DMS114 treated with DMSO at 0.1 percent for 48 hours (cell line): Measurements from ENCODE around the gene SDCCAG8.

Experiments used
- DNase-seq: peaks from one replicate; lab custom pipeline; 2025; ENCODE audit not compliant: unreplicated experiment; lab: John Stamatoyannopoulos, UW

Gene SDCCAG8

DNA sequence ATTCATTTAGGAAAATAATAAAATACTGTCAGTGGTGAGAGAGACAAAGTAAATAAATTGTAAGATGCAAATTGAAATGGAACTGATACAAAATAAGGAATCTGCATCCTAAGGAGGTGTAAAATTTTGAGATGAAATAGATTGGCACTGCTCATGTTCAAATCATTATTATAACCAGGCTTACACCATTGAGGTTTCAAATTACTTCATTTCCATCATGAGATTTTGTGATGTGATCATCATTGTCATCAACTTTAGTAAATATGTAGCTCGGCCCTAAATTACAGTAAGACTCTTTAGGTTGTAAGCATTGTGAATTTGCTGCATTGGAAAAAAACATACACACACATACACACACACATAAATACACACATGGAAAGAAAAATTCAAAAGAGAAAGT, 123.4 kb downstream of the SDCCAG8 start:
- DNase-seq, result no peak

DNA sequence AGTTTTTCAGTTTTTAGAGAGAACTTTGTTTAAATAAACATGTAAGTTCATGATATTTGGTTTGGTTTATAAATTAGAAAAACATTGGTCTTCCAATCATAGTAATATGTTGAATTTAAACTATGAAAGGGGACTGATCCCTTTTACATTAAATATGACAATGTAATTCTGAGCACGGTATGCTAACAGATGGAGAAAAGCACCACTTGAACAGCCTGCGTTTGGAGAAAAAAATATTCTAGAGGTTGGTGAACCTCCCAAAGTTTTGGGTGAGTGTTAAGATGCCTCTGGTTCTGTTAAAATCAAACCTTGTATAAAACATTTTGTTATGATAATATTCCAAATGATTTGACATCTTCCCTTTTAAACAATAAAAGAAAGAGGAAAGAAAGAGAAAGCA, 123.9 kb downstream of the SDCCAG8 start:
- no peak for DNase-seq

DNA sequence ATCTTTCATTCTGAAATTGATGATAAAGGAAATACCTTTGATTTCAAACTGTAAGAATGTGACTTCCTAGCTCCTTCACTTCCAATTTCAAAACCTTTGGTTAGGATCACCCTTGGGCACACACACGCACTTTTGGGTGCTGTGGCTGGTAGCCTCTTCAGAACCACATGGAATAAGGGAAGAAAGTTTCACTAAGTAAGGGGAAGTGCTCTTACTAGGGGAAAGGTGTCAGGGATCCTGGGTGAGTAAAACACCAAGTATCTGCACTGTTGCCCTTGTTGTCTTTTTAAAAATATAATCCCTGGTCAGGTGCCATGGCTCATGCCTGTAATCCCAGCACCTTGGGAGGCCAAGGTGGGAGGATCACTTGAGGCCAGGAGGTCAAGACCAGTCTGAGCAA, 132.4 kb downstream of the SDCCAG8 start:
- no peak for DNase-seq

DNA sequence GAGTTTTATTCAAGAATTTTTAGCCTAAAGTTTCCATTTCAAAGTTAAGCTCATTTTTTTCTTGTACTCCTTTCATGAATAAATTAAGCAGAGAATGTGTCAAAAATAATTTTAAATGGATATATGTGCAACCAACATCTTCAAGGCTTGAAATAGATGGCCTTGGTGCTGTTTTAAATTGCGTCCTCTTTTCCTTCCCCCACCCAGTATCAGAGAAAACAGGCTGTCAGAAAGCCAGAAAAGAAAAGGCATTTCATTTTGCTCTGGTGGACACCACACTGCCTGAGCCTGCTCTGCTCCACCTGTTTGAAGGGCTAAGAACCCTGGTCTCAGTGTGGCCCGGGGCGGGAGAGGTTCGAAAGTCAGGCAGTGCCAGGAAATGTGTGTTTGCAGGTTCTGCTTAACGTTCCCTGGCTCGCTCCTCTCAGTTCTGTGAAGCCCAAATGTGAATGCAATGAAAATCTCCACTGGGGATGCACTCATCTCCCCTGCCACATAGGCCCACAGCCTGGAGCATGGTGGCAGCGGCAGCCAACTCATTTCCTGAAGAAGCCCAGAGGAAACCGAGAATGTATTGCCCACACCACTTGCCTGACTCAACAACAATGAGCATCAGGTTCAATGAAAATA, 134.4 kb downstream of the SDCCAG8 start:
- DNase-seq, result no peak

DNA sequence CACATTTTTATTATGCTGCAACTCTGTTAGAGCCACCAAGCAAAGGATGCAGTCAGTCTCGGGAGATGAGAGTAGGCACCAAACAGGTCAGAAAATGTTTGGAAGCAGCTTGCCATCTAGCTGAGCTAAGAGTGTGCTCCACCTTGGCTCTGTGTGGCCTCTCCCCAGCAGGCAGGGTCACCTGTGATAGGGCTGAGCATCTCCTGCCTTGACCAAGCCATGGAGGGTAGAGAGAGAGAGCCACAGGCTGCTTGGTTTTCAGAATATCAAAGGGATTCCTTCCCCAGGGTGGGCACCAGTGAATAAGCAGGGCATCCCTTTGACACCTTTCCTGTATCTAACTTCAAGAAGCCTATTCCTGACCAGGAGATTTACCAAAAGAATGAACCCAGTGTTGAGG, 135.5 kb downstream of the SDCCAG8 start:
- no peak for DNase-seq

DNA sequence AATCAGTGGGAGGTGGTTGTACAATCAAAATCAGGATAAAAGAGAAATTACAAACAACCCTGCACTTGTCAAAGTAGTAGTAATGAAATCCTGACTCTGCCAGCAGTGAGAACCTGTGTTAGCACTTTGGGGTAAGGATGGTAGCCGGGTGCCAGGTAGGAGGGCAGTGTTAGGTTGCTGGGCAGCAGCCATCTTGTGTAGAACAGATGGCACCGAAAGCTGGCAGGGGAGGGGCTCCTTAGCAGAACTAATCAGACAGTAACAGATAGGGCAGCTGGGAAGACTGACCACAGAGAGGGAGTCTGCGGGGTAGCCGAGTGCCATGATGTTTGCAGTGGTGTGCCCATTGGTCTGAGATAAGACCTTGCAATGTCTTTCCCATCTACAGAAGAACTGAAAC, 137.3 kb downstream of the SDCCAG8 start:
- no peak for DNase-seq

DNA sequence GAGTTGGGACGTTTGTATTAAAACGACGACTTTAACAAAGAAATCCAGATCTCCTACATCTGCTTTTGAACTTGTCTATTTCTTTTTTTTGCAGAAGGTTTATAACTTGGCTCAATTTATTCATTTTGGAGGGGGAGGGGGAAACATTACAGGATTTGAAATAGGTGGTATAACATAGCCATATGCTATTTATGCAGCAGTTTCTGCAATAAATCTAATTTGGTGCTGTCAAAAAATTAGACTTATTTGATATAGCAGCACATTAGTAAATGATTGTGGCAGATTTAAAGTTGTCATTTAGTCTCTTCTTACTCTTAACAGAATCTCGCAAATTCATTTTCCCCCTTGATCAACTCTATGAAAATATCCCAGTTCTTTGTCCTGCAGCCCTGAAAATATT, 138.2 kb downstream of the SDCCAG8 start:
- DNase-seq, result no peak

DNA sequence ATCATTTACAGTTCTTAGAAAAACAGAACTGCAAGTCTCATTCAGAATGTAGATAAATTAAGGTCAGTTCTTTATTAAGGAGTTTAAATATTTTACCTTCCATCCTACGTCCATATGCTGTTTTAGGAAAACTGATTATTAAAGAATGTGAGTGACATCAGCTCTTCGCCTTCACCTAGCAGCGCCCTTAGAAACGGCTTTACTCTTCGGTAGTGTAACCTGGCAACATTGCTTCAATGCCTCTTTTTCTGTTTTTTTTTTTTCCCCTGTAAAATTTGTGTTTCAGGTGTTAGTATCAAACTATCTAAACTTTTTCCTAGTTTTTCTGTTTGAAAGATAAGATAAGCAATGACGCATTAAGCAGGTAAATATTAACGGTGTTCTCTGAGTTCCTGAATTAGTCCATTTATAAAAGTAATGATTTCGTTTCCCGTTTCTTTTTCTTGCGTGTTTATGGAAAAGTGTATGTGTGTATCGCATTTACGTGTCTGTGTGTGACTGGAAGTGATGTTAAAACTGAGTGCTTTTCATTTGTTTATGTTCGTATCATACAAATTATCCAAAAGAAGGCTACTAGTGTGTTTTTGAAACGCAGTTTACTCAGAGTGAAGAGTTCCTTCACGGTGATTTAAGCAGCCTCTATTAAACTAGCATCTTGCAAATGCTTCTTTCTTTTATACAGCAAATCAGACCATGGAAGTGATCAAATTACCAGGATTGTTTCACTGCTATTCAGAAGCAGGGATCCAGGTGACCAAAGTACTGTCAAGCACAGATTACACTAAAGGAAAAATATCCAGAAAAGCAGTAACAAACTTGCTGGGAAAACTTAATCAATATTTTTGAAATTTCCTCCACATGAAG, 139.0 kb downstream of the SDCCAG8 start:
- no peak for DNase-seq

DNA sequence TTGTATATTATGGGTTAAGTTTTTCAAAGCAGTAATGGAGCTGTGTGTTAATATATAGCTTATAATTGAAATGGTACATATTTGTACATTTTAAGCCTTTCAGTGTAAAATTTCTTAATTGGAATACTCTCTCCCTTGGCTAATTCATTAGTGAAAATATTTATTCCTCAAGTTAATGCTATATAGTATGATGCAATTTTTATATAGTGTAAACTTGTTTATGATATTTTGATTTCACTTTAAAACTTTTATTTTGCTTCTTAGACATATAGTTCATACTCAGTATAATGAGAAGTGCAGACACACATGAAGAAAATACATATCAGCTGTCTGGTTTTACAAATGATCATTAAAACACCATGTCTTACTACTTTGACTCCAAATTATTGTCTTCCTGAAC, 140.6 kb downstream of the SDCCAG8 start:
- no peak for DNase-seq

DNA sequence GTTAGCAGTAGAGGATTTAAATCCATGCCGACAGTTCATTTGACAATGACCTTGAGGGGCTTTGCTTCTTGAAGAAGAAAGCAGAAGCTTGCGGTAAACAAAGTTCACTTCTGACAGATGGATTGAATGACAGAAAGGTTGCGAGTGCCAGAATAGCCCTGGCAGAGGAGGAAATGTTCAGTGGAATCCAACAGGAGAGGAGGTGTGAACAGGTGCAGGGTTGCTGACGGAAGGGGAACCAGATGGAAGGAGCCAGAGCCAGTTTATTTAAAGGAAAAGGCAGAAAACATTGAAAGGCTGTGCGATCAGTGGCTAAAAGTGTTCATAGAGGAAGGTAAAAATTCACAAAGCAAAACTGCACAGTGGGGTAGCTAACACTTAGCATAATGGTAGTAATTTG, 141.0 kb downstream of the SDCCAG8 start:
- DNase-seq, result no peak

DNA sequence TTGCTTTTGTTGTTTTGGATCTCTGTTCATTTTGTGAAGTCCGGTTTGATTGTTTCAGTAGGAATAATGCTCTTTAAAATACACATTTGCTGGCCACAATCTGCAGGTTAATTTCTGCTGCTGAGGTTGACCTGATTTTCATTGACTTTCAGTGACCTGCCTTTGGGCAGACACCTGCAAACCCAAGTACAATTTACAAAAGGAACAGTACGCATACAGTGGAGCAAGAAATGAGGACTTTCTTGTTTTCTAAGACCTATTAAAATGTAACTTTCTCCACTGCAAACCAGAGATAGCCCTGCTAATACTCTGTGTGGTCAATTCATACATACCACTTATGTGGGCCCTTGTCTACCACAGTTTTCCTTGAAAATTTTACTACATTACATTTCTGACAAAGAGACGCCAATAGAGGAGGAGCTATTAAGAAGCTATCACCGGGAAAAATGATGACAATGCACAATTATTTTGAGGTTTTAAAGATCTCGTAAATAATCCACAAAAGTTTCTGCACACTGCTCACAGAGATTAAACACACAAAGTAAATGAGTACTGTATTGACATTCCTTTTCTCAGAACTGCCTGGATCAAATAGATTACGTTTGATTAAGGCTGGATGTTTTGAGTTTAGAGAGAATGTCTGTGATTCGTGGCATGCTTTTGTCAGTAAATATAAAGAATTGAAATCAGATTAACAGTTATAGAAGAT, 141.9 kb downstream of the SDCCAG8 start:
- DNase-seq, result no peak

DNA sequence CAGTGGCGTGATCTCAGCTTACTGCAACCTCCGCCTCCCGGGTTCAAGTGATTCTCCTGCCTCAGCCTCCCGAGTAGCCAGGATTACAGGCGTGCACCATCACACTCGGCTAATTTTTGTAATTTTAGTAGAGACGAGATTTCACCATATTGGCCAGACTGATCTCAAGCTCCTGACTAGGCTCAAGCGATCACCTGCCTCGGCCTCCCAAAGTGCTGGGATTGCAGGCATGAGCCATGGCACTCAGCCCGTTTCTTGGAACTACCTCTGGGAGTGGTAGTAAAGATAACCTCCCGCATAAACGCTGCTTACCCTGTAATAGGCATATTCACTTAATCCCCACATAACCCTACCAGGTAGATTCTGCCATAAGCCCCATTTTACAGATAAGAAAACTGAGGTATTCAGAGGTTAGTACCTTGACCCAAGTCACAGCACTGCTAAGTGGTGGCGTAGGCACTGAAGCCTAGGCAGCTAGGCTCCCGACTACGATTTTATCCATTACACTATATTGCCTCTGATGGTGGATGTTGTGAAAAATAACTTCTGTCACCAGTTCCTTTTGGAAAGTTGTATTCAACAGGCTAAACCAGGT, 143.8 kb downstream of the SDCCAG8 start:
- DNase-seq, result no peak

DNA sequence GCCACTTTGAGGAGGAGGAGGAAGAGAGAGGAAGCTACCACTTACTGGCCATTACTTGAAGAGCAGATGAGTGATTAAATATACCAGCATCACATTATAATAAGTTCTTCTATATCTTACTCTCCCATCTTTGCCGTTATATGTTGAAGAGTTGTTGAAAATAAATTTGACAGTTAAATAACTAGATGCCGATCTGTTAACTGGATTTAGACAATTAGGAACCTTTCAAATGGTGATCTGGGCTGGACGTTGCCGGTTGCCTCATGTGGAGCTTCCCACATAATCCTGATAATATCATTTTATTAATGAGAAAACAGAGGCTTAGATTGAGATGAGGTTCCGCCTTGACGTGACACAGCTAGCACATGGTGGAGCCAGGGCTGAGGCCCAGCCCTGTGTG, 147.0 kb downstream of the SDCCAG8 start:
- no peak for DNase-seq

DNA sequence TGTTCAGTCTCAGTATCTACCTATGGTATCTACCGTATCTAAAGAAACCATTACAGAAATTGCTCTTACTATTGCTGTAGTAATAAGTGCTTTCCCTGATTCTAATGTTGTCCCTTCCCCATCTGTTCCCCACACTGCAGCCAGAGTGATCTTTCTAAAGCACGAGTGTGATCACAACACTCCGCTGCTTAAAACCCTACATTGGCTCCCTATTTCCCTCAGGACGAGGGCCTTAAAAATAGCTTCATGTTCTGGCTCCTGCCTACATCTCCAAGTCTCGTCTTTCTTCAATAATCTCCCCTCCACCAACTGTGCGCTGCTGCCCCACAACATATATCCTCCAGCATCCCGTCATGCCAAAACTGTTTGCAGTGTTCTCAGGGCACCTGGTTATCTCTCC, 150.6 kb downstream of the SDCCAG8 start:
- DNase-seq, result no peak

DNA sequence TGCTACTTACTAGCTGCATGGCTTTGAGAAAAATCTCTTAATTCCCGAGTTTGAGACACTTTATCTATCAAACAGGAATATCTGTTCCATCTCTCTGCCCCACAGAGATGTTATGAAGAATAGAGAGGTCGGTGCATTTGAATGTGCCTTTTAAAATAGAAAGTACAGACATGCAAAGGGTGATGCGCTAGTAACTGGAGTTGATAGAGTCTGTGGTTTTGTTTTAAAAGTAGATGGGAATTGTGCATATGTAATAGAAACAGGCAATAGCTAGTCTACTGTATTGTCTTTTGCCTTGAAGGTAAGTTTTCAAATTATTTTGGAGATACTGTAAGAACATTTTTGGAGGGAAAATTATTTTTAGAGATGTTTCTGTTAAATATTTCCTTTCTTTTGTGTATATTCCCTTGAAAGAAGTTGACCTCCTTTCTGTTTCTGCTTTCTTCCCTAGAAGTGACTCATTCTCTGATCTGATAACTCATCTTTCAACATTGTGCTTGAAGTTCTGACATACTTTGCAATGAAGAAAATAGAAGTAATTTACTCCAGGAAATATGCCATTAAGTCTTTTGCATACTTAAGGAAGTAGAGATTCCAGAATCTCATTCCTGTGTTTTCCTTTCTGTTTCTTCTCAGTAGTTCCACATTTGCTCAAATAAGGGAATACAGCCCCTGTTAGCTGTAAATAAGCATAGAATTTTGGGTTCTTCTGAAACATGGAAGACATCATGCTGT, 151.6 kb downstream of the SDCCAG8 start:
- DNase-seq, result no peak

DNA sequence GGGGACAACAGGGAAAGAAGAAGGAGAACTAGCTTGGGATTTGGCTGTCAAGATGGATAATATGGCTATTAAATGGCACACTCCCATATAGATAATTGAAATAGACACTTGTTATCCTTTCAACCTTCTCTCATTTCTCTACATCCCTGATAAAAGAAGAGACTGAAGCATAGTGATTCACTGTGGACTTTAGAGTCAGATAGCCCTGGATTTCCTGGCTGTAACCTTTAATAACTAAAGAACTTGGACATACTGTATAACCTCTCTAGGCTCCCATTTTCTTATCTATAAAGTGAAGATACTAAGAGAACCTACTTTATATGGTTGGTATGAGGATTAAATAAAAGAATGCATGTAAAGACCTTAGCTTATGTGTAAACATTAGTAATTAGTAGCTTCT, 152.6 kb downstream of the SDCCAG8 start:
- no peak for DNase-seq

DNA sequence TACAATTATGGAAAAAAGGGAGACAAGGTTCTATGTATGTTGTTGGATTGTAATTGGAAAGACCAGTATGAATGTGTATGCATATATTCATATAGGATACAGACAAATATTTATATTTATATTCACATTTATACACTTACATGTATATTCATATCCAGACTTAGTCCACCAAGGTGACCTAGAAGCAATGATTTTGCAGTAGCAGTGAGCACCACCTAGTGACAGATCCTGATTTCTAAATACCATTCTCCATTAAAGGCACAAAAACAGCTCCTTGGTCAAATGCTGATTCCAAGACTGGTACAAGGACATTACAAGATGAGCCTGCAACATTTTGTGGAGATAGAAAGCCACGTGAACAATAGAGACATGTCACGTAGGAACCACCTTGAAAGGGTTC, 153.4 kb downstream of the SDCCAG8 start:
- no peak for DNase-seq

DNA sequence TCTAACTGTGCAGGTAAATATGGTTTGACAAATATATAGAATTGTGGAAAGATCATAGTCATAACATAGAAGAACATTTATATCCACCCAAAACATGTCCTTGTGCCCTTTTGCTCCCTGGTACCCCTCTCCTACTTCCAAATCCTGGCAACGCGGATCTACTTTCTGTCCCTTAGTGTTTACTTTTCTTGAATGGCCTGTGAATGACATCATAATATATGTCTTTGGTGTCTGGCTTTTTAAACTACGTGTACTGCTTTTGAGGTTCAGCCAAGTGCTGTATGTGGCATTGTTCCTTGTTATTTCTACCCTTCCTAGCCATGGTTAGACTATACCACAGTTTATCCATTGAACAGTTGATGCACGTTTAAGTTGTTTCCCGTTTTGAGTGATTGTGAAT, 155.6 kb downstream of the SDCCAG8 start:
- DNase-seq, result no peak

DNA sequence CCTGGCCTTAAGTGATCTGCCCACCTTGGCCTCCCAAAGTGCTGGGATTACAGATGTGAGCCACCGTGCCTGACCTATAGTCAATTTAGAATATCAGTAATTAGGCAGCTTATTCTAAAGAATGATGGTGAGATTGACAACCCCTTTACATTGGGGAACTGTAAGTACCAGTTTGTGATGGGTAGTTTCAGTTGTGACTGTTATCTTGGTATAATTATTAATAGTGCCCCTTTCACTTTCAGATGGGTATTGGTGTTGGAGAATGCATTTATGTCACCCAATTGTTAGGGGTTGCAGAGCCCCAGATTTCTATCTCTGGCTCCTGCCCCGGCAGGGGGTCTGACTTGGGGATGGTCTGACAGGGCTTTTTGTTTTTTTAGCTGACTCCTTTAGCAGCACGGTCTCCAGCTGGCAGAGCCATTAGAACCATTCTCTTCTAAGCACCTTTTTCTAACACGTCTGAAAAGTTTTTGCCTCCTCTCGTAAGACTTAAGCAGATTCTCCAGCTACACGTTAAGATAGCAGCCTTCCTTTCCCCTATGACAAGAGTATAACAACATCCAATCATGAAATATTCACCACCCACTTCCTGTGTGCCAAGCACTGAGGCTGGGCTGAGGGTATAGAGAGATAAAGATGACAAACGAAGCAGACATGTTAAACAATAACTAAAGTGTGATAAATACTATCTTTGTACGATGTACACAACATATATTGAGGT, 157.8 kb downstream of the SDCCAG8 start:
- DNase-seq, result no peak

DNA sequence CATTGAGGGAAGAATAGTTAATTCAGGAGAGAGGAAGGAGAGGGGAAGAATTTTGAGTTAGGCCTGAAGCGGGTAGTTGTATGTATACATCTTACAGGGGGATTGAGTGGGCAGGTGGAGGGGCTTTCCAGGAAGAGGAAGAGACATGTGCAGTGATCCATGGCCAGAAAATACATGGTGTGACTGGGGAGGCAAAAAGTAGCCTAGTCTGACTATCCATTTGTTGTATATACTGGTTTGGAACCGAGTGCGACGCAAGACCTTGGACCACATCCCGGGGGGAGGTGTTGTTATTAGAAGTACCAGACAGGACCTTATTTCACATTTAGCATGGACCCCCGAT, 158.3 kb downstream of the SDCCAG8 start:
- no peak for DNase-seq
